Raji (cell line): ENCODE data around the gene AAGAB.
A peak's percentile ranks its signal among the peaks of the same experiment; 100 is the strongest.

Experiments
- POLR2A ChIP-seq: IDR thresholded peaks from 2 replicates; pipeline ENCODE4 v1.6.1; 2011; ENCODE audit warnings: low read depth, low read length, control low read depth; ENCODE audit not compliant: insufficient read depth

The AAGAB gene, protein sequence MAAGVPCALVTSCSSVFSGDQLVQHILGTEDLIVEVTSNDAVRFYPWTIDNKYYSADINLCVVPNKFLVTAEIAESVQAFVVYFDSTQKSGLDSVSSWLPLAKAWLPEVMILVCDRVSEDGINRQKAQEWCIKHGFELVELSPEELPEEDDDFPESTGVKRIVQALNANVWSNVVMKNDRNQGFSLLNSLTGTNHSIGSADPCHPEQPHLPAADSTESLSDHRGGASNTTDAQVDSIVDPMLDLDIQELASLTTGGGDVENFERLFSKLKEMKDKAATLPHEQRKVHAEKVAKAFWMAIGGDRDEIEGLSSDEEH

DNA sequence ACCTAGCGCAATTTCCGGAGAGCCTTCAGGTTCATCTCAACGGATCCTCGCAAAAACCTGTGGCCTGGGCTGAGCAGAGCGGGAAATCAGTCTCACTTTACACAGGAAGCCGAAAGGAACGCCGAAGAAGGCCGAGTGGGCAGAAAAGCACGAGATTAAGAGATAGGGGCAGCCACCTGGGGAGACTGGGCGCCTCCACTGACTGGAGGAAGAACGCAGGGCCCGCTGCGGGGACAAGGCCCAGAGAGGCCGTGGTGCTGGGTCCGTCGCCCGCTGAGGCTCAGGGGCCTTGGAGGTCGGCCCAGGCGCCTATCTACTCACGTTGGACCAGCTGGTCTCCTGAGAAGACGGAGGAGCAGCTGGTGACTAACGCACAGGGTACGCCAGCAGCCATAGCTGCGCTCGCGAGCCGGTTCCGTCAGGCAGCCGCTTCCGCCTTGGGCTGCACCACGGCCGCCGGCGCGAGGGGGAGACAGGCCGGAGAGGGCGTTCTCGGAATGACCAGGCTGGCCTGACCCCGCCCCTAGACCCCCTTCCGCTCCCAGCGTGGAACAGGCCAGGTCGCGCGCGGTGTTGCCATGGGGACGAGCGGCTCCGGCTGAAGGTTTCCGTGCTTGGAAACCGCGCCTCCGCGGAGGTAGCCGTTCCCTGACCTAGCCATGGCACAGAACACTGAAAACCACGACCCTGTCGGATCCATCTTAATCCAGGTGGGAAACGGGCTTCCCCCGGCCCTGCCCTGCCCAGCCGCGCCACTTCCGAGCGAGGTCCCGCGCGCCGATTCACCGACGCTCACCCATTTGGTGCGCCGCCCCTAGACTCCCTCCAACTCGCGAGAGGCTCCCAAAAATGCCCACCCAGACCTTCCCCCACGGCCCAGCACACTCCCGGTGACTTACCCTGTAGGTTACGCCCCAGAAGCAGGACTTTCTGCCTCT lies at the start of gene AAGAB, which contains the start of gene IQCH:
TSS of gene AAGAB (minus strand) at position 424 of the 938 bp plus-strand sequence. CDS start at position 394, 30 bp downstream.
TSS of gene IQCH (plus strand) at position 549 of the 938 bp plus-strand sequence. CDS start at position 660, 111 bp downstream.
- TF ChIP-seq POLR2A = peak; percentile 95

DNA sequence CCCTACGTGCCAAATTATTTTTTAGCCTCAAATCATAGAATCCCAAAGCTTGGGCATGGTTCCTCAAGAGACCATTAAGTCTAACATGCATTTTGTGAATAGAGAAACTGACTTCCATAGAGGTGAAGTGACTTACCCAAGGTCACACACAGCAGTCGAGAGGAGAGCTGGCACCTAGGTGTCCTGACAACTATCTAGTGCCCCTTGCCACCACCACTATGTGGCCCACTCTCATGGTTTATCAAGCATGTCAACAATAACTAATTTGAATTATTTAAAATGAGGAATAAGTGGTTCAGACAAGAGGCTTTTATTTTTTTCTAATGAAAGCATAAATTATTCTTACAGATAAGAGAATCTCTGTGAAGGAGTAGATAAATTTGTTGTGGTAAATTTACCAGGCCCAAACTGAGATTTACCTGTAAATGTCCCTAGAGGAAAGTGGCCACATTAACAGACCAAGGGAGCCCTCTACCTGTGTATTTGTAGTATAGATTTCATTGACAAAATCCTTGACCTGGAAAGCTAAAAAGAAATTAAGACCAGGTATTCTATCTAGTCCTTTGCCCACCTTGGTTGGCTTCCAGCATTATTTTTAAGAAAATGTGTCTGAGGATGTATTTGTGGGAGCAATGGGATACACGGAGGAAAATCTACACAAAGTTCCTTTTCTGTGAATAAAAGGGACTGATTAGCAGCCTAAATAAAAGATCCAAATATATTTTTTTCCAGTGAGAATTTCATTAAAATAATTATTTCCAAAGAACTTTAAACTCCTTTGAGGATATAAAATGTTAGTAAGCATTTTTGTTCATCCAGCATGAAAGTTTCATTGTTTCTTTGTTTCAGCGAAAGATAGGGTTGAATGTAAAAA lies 49.3 kb upstream of the AAGAB start:
- no peak for TF ChIP-seq POLR2A

DNA sequence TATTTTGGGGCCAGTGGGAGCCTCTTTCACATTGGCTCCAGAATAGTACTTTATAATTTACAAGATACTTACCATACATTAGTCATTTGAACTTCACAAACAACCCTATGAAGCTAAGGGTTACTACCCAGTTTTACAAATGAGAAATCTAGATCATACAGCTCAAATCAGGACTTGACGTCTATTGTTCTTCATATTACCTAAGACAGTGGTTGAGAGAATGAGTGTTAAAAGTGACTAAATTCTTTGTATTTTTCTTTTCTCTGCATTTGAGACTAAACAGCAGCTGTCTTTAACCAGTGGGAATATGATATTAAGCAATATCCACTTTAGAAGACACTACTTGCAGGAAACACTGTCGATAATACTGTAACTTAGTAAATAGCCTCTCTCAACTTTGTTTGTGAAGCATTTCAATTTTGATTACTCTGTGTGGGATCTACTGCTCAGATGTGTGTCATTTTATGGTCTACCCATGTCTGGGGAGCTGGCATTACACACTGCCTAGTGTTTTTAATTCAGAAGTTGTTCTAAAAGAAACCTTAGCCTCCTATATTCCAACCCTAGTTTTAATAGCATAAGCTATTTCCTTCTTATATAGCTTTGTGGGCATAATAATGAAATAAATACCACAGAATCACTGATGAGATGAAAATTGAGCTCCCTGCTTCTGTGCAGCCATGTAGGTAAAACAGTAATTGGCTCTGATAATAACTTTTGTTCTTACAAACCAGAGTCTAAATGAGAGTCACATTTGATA lies 46.0 kb upstream of the AAGAB start:
- TF ChIP-seq POLR2A = no peak

DNA sequence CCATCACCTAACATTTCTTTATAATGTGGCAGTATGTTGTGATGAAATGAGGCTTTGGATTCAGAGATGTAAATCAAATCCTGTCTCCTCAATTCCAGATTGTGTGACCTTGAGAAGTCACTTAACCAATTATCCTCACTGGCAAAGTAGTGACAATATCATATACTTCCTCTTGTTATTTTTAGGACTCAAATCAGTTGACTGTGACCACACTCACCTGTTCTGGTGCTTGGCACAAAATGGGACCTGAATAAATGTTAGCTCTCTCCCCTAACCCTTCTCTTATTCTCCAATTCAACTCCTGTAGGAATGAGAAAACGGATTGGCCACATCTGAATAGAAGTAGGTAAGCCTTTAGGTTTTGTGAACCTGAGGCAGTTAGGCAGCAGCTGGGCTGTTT lies 42.2 kb upstream of the AAGAB start:
- no peak for TF ChIP-seq POLR2A

DNA sequence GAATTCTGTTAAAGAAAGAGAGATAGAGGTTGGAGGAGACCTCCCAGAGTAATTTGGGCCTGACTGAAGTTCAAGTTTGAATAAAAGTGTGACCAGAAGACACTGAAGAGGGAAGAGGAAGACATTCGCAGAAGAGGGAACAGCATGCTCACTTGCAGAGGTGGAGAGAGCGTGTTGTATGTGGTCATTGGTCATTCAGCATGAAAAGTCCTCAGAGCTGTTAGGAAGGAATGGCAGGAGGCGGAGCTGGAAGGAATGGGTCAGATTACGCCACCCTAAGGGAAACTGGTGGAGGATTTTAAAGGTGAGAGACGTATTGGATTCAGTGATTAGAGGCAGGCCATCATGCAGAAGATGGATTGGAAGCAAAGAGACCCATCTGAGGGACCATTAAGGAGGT lies 41.7 kb upstream of the AAGAB start:
- TF ChIP-seq POLR2A = no peak

DNA sequence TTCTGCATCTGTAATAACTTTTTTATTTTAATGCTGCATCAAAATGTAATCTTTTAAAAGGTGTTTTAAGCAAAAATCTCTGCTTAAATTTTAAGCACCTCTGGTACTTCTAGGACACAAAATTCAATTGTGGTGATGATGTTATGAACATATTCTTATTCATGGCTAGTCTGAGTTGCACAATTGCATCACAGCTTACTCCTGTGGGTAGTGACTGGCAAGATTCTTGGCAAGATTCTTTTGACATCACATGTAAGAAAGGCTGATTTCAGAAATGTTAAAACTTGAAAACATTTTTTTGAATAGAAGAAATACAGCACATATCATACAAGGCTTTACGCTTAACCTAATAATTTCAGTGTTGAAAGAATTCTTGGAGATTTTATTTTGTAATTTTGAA lies 35.9 kb upstream of the AAGAB start:
- no peak for TF ChIP-seq POLR2A

DNA sequence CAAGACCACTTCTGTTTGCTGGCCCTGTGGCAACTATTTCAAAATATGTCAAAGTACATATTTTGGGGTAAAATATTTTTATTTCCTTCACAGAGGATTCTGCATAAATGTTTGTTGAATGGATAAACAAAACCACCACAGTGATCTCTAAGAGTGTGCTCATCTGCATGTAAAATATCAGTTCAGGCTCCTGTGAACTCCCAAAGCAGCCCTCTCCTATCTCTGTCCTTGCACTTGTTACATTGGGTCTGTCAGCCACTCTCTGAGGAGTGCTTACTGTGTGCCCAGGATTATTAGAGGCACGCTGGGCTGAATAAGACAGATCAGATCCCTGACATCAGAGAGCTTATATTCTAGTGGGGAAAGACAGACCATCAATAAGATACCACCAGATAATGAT lies 27.3 kb upstream of the AAGAB start:
- TF ChIP-seq POLR2A = no peak

DNA sequence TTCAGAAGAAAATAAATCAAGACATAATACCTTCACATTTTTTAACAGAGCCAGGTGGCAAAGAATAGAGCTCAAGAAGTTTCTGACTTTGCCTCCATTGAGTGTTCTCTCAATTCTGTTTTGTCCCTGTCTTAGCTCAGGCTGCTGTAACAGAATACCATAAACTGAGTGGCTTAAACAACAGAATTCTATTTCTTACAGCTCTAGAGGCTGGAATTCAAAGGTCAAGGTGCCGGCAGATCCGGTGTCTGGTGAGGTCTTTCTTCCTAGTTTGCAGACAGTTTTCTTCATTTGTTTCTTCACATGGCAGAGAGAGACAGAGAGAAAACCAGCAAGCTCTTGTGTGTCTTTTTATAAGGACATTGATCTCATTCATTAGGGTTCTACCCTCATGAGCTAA lies 25.8 kb upstream of the AAGAB start:
- no peak for TF ChIP-seq POLR2A

DNA sequence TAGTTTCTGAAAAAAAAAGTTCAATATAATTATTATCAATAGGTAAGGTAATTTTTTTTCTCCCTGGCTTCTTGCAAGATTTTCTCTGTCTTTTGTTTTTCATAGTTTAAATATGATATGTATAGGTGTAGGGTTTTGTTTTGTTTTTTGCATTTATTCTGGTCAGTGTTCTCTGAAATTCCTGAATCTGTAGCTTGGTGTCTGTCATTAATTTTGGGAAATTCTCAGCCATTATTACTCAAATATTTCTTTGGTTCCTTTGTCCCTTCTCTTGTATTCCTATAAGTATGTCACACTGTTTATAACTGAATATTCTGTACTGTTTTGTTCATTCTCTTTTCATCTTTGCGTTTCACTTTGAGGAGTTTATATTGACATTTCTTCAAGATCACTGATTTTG lies 22.2 kb upstream of the AAGAB start:
- TF ChIP-seq POLR2A = no peak

DNA sequence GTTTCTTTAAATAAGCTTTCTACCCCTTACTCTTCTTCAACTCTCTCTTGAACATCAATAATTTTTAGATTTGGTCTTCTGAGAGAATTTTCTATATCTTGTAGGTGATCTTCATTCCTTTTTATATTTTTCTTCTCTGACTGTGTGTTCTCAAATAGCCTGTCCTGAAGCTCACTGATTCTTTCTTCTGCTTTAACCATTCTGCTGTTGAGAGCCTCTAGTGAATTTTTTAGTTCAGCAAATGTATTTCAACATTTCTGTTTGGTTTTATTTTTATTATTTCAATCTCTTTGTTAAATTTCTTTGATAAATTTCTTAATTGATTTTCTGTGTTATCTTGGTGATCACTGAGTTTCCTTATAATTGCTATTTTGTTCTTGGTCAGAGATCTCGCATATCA lies 19.8 kb upstream of the AAGAB start:
- TF ChIP-seq POLR2A = no peak

DNA sequence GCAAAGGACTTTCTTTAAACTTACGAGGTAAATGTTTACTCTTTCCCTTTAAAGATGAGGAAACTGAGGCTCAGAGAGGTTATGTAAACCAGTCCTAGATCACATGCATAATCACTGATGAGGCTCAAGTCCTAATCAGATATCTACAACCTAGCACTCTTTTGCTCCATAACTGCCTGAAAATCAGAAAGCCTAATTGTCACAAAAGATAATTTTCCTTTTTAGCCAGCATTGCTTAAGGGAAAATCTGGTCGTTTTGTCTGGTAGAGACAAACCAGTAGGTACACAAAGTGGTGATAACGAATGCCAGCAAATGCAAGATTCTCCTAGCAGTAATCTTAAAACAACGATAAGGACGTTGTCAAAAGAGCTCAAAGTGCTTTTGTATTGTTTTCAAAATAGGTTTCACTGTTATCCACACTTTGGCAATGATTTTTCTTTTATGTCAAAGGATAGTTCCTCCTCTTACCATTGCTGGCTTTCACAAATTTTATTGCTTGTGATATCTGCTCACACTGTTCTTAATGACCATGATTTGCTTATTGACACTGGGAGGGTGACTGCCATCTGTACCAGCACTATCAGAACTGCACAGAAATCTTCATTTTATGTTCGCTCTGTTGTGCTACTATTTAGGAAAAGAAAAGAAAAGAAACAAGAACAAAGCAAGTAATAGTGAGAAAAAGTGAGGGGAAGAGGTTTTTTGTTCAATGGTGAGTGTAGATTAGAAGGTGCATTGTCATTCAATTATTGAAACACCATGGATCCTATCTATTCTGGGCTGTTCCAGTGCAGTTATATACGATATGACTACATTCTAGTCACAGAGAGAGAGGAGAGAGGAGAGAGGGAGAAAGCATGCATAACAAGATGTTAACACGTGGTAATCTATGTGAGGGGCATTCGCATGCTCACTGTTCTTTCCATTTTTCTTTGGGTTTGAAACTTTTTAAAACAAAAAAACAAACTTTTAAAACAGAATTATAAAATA lies 13.8 kb upstream of the AAGAB start:
- TF ChIP-seq POLR2A = no peak

DNA sequence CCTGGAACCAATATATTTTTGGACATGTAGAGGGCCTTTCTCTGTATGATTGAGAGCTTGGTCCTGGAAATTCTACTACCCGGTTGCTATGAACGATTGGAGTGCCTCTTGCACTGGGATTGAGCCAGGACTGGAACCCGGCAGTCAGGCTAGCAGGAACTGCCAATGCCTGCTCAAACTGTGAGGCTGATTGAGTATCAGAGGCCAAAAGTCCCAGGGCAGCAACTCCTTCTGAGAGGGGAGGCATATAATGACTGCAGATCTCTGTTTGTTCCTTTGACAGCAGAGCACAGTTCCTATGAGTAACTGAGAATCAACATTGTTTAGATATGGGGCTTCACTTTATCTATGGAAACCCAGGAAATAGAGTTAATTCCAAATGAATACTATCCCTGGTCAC lies 13.0 kb upstream of the AAGAB start:
- no peak for TF ChIP-seq POLR2A

DNA sequence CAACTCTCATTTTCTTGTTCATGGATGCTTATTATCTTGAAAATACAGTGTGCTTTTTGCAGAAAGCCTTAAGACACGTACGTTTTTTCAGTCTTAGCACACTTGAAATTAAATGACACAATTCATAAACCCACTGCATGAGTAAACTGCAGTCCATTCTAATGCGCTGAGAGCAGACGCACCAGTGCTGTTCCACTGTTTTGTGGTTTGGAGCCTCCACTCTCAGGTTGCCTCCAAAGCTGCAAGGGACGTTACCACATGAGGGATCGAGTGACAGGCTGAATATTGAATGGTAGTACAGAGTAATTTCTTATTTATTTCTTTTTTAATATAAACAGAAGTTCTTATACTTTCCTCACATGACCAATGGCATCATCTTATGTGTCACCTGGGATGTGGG lies 12.4 kb upstream of the AAGAB start:
- TF ChIP-seq POLR2A = no peak
